Endometrial microvascular endothelial cells (primary cell): ENCODE results near the gene MACROD1. TPM values are rescaled to one million over a fixed set of nuclear protein-coding genes. Genes with fewer than 3 reads are reported as not detected.

Experiments used
- in situ Hi-C: cut with HindIII; loops from 2 replicates; pipeline ENCODE4 v1.10.0; 2017; ENCODE audit warnings: low sequenced_read_pairs, low pct_unique_long_range_greater_than_20kb; ENCODE audit errors: inconsistent ontology term
- total RNA-seq: library from RNA; depleted of rRNA; stranded (reverse); fragments of >200 nt; gene quantifications from one replicate; pipeline ENCODE4 v1.2.3, GENCODE V29; 2015; ENCODE audit errors: inconsistent ontology term

The MACROD1 gene
- total RNA-seq, 1 donor from 2014 or later = 16.0 TPM

GRCh38 chr11:64121663-64122410 is 44.1 kb downstream of the MACROD1 start:
- in situ Hi-C loops = no loop called here

DNA sequence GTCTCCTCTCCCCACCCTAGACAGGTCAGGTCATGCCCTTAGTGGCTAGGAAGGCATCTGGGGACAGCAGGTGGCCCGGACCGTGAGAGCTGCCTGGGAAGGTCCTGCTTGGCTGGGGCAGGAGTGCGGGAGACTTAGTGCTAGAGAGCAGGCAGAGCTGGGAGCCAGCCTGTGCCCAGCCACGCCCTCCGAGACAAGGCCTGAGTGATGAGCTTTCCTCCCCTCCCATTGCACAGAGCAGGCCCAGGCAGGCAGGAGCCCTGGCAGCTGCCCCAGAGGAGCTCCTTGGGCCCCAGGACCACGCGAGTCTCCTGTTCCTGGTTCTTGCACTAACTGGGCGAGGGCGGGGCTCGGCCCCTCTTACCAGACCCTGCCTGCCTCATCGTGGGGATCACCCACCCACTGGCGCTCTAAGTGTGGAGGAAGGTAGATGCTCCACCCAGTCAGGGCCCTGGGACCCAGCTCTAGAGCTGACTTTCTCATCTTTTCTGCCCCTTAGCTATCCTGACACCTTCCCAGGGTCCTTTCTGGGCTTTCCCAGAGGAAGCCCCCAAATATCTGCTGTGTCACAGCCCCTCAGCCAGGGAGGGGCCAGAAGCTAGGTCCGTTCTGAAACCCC is 44.9 kb downstream of the MACROD1 start:
- in situ Hi-C loops = no loop called here

- in situ Hi-C loops = no loop called here
These were observed 46.2 kb downstream of the MACROD1 start for GRCh38 chr11:64119700-64120099.

DNA sequence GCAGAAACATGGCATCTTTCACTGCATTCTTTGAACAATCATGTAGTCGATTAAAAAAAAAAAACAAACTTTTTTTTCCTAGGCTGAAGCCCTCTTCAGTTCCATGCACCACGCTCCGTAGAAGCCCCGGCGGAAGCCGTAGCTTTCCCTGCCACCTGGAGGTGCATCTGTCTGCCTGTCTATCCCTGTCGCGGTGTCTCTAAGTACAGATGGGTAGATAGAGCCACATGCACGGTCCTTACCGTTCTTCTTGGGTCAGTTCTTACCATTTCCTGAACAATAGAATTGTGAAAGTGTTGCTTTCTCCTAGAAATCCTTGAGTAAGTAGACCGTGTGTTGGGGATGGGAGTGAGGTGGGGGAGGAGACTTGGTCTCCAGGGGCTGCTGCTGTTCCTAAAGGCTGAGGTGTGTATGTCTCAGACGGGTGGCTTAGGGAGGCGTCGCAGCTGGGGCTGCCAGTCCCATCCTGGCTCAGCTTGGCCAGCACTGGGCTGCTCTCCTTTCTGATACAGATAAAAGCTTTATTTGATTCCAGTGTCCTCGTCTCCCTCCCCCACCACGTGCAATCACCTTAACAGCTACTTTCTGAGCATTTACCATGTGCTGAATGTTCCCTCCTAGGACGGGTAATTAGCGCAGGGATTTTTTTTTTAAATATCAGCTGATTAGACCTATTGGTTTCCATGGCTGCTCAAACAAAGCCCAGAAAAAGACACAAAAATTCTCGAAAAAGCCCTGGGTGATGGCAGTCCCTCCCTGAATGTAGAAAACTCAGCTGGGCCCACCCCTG is 46.8 kb downstream of the MACROD1 start:
- in situ Hi-C loops = no loop called here

- in situ Hi-C loops = no loop called here
These were observed 48.0 kb downstream of the MACROD1 start for GRCh38 chr11:64117763-64118459.

GRCh38 chr11:64115531-64116522 is 50.1 kb downstream of the MACROD1 start:
- in situ Hi-C loops = no loop called here

DNA sequence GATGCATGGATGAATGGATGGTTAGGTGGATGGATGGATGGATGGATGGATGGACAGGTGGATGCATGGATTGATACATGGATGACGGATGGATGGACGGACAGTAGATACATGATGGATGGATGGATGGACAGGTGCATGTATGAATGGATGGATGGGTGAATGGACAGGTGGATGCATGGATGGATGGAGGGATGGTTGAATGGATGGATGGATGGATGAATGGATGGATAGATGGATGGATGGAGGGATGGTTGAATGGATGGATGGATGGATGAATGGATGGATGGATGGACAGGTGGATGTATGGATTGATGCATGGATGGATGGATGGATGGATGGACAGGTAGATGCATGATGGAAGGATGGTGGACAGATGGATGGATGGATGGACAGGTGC is 51.7 kb downstream of the MACROD1 start:
- in situ Hi-C loops = no loop called here

- in situ Hi-C loops = no loop called here
These were observed 52.5 kb downstream of the MACROD1 start for GRCh38 chr11:64113462-64113780.

DNA sequence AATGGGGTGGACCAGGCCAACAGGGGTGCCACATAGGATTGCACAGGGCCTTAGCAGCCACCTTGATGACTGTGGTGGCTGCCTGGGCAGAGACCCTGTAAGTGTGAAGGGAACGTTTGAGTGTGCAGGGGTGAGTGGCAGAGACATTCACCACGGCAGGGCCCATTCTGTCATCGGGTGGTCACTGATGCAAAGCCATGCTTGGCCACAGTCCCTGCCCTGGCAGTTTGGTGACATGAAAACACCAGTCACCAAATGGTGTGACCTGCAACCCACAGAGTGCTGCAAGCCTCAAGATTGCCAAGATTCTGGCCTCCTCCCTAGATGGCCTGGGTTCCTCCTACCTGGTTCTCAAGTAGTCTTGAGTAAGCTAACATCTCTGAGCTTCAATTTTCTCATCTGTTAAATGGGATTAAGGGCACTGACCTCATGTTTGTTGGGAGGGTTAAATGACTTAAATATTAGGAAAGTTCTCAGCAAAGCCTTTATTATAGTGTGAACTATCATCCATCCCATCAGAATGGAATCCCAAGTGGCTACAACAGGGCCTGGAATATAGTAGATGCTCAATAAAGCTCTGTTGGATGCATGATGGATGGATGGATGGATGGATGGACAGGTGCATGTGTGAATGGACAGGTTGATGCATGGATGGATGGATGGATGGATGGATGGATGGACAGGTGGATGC is 53.0 kb downstream of the MACROD1 start:
- in situ Hi-C loops = no loop called here

DNA sequence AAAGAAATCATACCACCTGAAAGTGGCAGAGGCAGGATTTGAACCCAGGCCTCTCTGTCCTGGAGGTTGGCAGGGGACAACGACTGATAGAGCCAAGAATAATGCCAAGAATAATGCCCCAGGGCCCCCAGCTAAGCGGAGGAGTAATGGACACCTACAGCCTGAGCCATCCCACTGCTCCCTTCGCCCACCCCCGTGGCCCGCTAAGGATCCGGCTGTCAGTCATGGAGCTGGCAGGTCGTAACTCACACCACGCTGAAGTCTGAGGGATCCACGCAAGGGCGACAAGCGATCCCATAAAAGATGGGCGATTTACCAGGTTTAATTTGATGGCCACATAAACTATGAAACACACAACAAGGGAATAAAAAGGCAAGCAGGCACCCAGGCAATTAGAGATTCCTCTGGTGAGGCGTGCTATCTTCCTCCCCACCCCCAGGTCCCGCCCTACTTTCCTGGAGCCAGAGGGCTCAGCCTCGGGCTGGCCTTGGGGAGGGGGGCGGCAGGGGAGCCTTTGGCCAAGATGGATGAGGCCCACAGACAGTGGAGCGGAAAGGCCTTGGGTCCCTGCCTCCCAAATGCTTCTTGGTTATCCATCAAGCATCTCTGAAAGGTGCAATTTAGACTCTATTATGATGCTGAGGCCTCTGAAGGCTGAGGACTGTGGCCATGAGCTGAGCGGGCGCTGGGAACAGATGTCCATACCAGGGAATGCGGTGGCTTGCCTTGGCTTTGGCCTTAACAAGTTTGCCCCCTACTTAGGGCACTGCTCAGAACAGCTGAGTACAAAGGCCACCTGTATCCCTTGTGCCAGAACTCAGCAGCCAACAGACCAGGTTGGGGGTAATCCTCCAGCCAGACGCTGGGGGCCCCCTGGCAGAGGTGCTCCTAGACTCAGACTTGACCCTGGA is 55.2 kb downstream of the MACROD1 start:
- in situ Hi-C loops = no loop called here

- in situ Hi-C loops = loop anchor here (10.0 kb wide), 1 partner anchor 105 kb away; no protein-coding TSS in a partner anchor
These were observed 56.6 kb downstream of the MACROD1 start for GRCh38 chr11:64109332-64109731.

- in situ Hi-C loops = loop anchor here (10.0 kb wide), 1 partner anchor 103 kb away; no protein-coding TSS in a partner anchor
These were observed 58.6 kb downstream of the MACROD1 start for GRCh38 chr11:64107303-64107702.

DNA sequence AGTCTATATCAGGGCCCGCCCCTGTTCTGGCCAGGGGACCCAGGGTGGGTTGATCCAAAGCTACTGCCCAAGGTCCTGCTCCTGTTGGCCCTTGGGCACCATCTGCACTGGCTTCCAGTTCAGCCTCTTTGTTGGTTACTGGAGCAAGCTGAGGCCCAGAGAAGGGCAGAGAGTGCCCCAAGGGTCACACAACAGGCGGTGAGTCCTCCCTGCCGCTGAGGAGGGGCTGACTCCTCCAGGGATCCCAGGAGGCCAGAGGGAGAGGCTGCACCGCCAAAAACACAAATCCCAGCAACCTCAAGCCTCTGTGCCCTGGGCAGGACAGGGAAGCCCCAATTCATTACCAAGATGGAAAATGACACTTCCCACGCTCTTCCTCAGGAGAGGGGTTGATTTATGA is 61.3 kb downstream of the MACROD1 start:
- in situ Hi-C loops = loop anchor here (10.0 kb wide), 1 partner anchor 100 kb away; no protein-coding TSS in a partner anchor

- in situ Hi-C loops = loop anchor here (10.0 kb wide), 1 partner anchor 99 kb away; no protein-coding TSS in a partner anchor
These were observed 62.5 kb downstream of the MACROD1 start for GRCh38 chr11:64103277-64103985.

DNA sequence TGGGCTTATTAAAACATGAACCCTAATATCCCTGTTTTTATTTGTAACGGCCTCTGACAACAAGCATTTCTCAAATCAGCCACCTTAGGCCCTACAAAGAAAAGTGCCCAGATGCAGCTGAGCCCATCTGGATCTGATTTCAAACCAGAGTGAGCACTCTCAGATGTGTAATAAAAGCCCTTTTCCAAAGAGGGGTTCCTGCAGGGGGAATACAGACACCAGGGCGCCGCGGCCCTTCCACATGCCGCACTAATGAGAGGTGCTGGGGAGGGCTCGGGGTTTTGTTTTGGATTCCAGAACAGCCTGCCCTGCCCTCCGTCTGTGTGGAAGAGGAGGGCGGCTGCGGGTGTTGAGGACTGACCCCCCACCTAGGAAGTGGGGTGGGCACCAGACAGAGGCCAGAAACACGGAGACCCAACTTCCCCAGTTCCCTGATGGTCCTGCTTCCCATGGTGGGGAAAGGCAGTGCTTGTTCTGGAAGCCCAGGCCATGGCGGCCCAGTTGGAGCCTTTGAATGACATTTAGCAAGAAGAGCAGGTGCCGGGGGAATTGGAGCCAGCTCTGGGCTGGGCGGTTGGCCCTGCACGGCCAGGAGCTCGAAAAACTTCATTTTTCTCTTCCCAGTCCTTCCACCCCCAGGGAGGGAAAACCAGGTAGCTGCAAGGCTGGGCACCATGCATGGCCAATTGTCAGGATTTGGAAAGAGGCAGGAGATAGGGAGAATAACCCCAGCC is 63.7 kb downstream of the MACROD1 start:
- in situ Hi-C loops = loop anchor here (10.0 kb wide), 1 partner anchor 97 kb away; no protein-coding TSS in a partner anchor
